Peyer's patch (tissue), 4 donors: ENCODE results near the gene BCKDK.

Source experiments
- POLR2A ChIP-seq, 2 donors: fragments of 450-650 bp; IDR thresholded peaks; one replicate each; pipeline ENCODE4 v1.5.1; 2017; ENCODE audit warnings: antibody characterized with exemption in 2 of 2, mild to moderate bottlenecking in 2 of 2, moderate library complexity in 2 of 2
- TF ChIP-seq, protein P1 (sequence below), 6 experiments: fragments of 450-650 bp in 4 of 6; fragments of 200-600 bp in 2 of 6; sonication (generic) in 1 of 6; IDR thresholded peaks; one replicate each; pipeline ENCODE4 v1.5.1; 2017 to 2019; ENCODE audit warnings: antibody characterized with exemption in 6 of 6, mild to moderate bottlenecking in 3 of 6, moderate library complexity in 1 of 6

DNA sequence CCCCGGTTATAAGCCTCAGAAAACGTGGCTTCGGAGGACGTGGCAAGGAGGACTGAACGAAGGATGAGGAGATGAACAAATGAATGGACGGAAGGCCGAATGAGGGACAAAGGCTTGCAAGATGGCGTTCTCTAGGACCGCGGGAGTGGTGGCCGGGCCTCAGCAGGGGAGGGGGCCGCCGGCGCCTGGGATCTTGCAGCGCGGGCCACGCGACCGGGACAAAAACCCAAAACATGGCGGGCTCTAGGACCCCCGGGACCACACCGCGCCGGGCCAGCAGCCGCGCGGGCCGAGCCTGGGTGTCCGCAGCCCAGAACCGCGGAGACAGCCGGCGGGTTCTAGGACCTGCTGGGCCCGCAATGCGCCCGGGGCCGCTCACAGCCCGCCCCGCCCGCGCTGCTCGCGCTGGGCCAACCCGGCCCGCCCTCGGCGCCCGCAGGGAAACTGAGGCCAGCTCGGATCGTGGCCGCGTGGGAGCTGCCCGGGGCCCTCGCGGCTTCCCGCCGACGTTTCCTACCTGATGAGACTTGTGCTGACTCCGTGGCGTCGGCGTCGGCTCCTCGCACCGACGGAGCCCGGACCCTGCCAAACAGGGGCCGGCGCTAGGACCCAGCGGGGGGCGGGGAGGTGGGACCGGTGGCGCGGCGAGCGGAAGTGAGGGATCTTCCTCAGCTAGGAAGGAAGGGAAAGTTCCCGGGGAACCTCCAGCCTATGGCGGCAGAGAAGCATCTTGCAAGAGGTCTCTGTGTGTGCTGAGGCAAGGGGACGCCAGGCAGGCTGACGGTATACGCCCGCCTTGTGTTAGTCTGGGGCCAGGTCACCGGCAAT, 34.8 kb upstream of the BCKDK start:
- TF ChIP-seq, protein P1, sequence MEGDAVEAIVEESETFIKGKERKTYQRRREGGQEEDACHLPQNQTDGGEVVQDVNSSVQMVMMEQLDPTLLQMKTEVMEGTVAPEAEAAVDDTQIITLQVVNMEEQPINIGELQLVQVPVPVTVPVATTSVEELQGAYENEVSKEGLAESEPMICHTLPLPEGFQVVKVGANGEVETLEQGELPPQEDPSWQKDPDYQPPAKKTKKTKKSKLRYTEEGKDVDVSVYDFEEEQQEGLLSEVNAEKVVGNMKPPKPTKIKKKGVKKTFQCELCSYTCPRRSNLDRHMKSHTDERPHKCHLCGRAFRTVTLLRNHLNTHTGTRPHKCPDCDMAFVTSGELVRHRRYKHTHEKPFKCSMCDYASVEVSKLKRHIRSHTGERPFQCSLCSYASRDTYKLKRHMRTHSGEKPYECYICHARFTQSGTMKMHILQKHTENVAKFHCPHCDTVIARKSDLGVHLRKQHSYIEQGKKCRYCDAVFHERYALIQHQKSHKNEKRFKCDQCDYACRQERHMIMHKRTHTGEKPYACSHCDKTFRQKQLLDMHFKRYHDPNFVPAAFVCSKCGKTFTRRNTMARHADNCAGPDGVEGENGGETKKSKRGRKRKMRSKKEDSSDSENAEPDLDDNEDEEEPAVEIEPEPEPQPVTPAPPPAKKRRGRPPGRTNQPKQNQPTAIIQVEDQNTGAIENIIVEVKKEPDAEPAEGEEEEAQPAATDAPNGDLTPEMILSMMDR (IDR thresholded peaks at IDR 0.05) = peak in 1 of 6 experiments; percentile 8
- peak in 1 of 2 donors; percentile 7 for TF ChIP-seq POLR2A (IDR thresholded peaks at IDR 0.05)
